Measurements from ENCODE around the gene FHL3.
A peak's percentile ranks its signal among the peaks of the same experiment; 100 is the strongest.
"Not testable (repeated sequence)": the region's sequence is repeated elsewhere in the genome, so short reads cannot be mapped to it uniquely, and the experiment has no call there.

FHL3 gene

GRCh38 chr1:37983546-37983945 is 21.8 kb downstream of the FHL3 start:
- DNase-seq = no peak

- DNase-seq = no peak
Observed at GRCh38 chr1:37978541-37978940, 26.8 kb downstream of the FHL3 start.

- DNase-seq = peak; percentile 38 to 61
Observed at GRCh38 chr1:37975083-37975482, 30.2 kb downstream of the FHL3 start.

GRCh38 chr1:37974567-37974966 is 30.7 kb downstream of the FHL3 start:
- no peak for DNase-seq

GRCh38 chr1:37973684-37974083 is 31.6 kb downstream of the FHL3 start:
- not testable (repeated sequence) for DNase-seq

GRCh38 chr1:37965301-37965700 is 40.0 kb downstream of the FHL3 start:
- DNase-seq = no peak

GRCh38 chr1:37964106-37964505 is 41.2 kb downstream of the FHL3 start:
- DNase-seq = not testable (repeated sequence)

GRCh38 chr1:37958690-37959089 is 46.6 kb downstream of the FHL3 start:
- no peak for DNase-seq

- no peak for DNase-seq
Observed at GRCh38 chr1:37955685-37956084, 49.6 kb downstream of the FHL3 start.

GRCh38 chr1:37954316-37954971 is 50.9 kb downstream of the FHL3 start:
- no peak for DNase-seq

GRCh38 chr1:37952738-37953137 is 52.6 kb downstream of the FHL3 start:
- no peak for DNase-seq

GRCh38 chr1:37951783-37952624 is 53.3 kb downstream of the FHL3 start:
- DNase-seq = no peak

- no peak for DNase-seq
Observed at GRCh38 chr1:37951041-37951782, 54.1 kb downstream of the FHL3 start.

- DNase-seq = no peak
Observed at GRCh38 chr1:37949524-37950152, 55.7 kb downstream of the FHL3 start.

GRCh38 chr1:37948841-37949240 is 56.5 kb downstream of the FHL3 start:
- DNase-seq = no peak

- DNase-seq = no peak
Observed at GRCh38 chr1:37948166-37948565, 57.1 kb downstream of the FHL3 start.

- no peak for DNase-seq
Observed at GRCh38 chr1:37947364-37947763, 58.0 kb downstream of the FHL3 start.
